Measurements from ENCODE around the gene ZNF460. TPM values are rescaled to one million over a fixed set of nuclear protein-coding genes. Genes with fewer than 3 reads are reported as not detected.
A peak's percentile ranks its signal among the peaks of the same experiment; 100 is the strongest.

The ZNF460 gene
- total and polyA plus RNA-seq, 2 donors (not counting 1 experiment from before 2014, with no cell fraction given) = 8.4 to 90.5 TPM

GRCh38 chr19:57279418-57280164 lies 694 bp upstream of the ZNF460 start:
- H3K27me3 Mint-ChIP-seq = no peaks in the 10 kb centered on the region
- Histone ChIP-seq H3K9me3 (ENCODE audit: control extremely low read depth in 1 of 3, control insufficient read depth in 2 of 3, insufficient read depth in 1 of 3, low read length in 2 of 3) (no peaks in the 10 kb centered on the region), H3K4me2 (replicated peaks; ENCODE audit: low read depth, low read length, poor library complexity, severe bottlenecking) (peak overlapping the region; percentile 88), H3K4me1 (ENCODE audit: control insufficient read depth in 2 of 2, insufficient read depth in 2 of 2, low read length in 2 of 2) (peaks cover 29 to 33% of the 10 kb centered on the region in 2 donors), H4K20me1 (ENCODE audit: control insufficient read depth, insufficient read depth, low read length, poor library complexity, severe bottlenecking) (peaks cover 25% of the 10 kb centered on the region), H3K36me3 (replicated peaks in 1 of 2; ENCODE audit: control extremely low read depth in 1 of 2, control insufficient read depth in 1 of 2, extremely low read depth in 1 of 2, insufficient read depth in 2 of 2, low read length in 1 of 2) (peaks cover 0 to 17% of the 10 kb centered on the region in 2 experiments), H3K79me2 (ENCODE audit: control insufficient read depth, insufficient read depth, low read length) (peaks cover 53% of the 10 kb centered on the region), H2AFZ (ENCODE audit: insufficient read depth, low read depth, low read length, poor library complexity, severe bottlenecking) (peak overlapping the region; percentile 88), H3K27ac (ENCODE audit: low read length in 2 of 2) (peak overlapping the region; percentile 98 to 100), H3K4me3 (ENCODE audit: control extremely low read depth in 1 of 5, extremely low read depth in 1 of 5, insufficient read depth in 1 of 5, low read depth in 2 of 5, low read length in 4 of 5) (peak overlapping the region; percentile 73 to 94 (median 91)), H3K27me3 (replicated peaks in 1 of 4; ENCODE audit: control extremely low read depth in 1 of 4, control insufficient read depth in 3 of 4, insufficient read depth in 4 of 4, low read length in 3 of 4) (no peaks in the 10 kb centered on the region), H3K9ac (ENCODE audit: low read length) (peak overlapping the region; percentile 100)
- no peak overlapping the region for H3K4me3 Mint-ChIP-seq
- no peaks in the 10 kb centered on the region for H3K9me3 Mint-ChIP-seq (ENCODE audit: insufficient read depth)
- TF ChIP-seq CTCF (IDR thresholded peaks at IDR 0.05) (peak; percentile 26), EZH2 (IDR thresholded peaks at IDR 0.05; ENCODE audit: borderline replicate concordance, insufficient read depth, low read depth, low read length, poor library complexity, severe bottlenecking) (no peak)
- ChIA-PET CTCF (no interaction called here), POLR2A (interaction anchor here (0.5 to 1.5 kb wide), 5 partner anchors 24 to 615 kb away, joined by 3 to 6 read pairs (median 4); partner anchors contain the start of genes ZNF543, ZNF552 and ZNF805)
- H3K27ac Mint-ChIP-seq = no peak overlapping the region
- ATAC-seq (ENCODE audit: low read depth) (peak; percentile 73), DNase-seq (peak; percentile 92)
- H3K4me1 Mint-ChIP-seq = peaks cover 31% of the 10 kb centered on the region
- intact Hi-C loops (cut with micrococcal nuclease) = loop anchor here (1.0 to 5.0 kb wide), 8 partner anchors 39 to 248 kb away; partner anchors contain the start of genes TRAPPC2B, ZNF304, ZNF419 and ZNF543
- under 1% methylated on average over 19 of the region's 25 CpGs for whole genome bisulfite sequencing (ENCODE audit: insufficient coverage)

- ChIA-PET POLR2A (no interaction called here), CTCF (no interaction called here)
- Mint-ChIP-seq H3K9me3 (ENCODE audit: insufficient read depth) (no peaks in the 10 kb centered on the region), H3K4me1 (peaks cover 37% of the 10 kb centered on the region), H3K4me3 (no peak overlapping the region), H3K27ac (no peak overlapping the region), H3K27me3 (no peaks in the 10 kb centered on the region)
- H3K27me3 ChIP-seq (replicated peaks in 1 of 4; ENCODE audit: control extremely low read depth in 1 of 4, control insufficient read depth in 3 of 4, insufficient read depth in 4 of 4, low read length in 3 of 4) = no peaks in the 10 kb centered on the region
- ATAC-seq (ENCODE audit: low read depth) (no peak), DNase-seq (no peak)
- H3K9me3 ChIP-seq (ENCODE audit: control extremely low read depth in 1 of 3, control insufficient read depth in 2 of 3, insufficient read depth in 1 of 3, low read length in 2 of 3) = no peaks in the 10 kb centered on the region
- H3K27ac ChIP-seq (ENCODE audit: low read length in 2 of 2) = peak overlapping the region; percentile 98 to 100
- WGBS (ENCODE audit: insufficient coverage) = 5% methylated on average over 4 of the region's 6 CpGs
- peak overlapping the region; percentile 88 for H2AFZ ChIP-seq (ENCODE audit: insufficient read depth, low read depth, low read length, poor library complexity, severe bottlenecking)
- TF ChIP-seq EZH2 (IDR thresholded peaks at IDR 0.05; ENCODE audit: borderline replicate concordance, insufficient read depth, low read depth, low read length, poor library complexity, severe bottlenecking) (no peak), CTCF (IDR thresholded peaks at IDR 0.05) (no peak)
- H4K20me1 ChIP-seq (ENCODE audit: control insufficient read depth, insufficient read depth, low read length, poor library complexity, severe bottlenecking) = peaks cover 38% of the 10 kb centered on the region
- H3K4me2 ChIP-seq (replicated peaks; ENCODE audit: low read depth, low read length, poor library complexity, severe bottlenecking) = peak overlapping the region; percentile 88
- peaks cover 29 to 33% of the 10 kb centered on the region in 2 donors for H3K4me1 ChIP-seq (ENCODE audit: control insufficient read depth in 2 of 2, insufficient read depth in 2 of 2, low read length in 2 of 2)
- intact Hi-C loops (cut with micrococcal nuclease) = loop anchor here (1.0 to 5.0 kb wide), 8 partner anchors 39 to 246 kb away; partner anchors contain the start of genes TRAPPC2B, ZNF304, ZNF419 and ZNF543
- H3K9ac ChIP-seq (ENCODE audit: low read length) = peak overlapping the region; percentile 100
- peaks cover 67% of the 10 kb centered on the region for H3K79me2 ChIP-seq (ENCODE audit: control insufficient read depth, insufficient read depth, low read length)
- peaks cover 0 to 28% of the 10 kb centered on the region in 2 experiments for H3K36me3 ChIP-seq (replicated peaks in 1 of 2; ENCODE audit: control extremely low read depth in 1 of 2, control insufficient read depth in 1 of 2, extremely low read depth in 1 of 2, insufficient read depth in 2 of 2, low read length in 1 of 2)
- peak overlapping the region; percentile 26 to 94 (median 91) for H3K4me3 ChIP-seq (ENCODE audit: control extremely low read depth in 1 of 5, extremely low read depth in 1 of 5, insufficient read depth in 1 of 5, low read depth in 2 of 5, low read length in 4 of 5)
Measured at GRCh38 chr19:57280962-57281400, 696 bp downstream of the ZNF460 start.
